ENCODE measurements around the gene ACSS1. TPM values are rescaled to one million over a fixed set of nuclear protein-coding genes. Genes with fewer than 3 reads are reported as not detected.

The ACSS1 gene
- total RNA-seq, 1 experiment from 2014 or later = 12.8 TPM

DNA sequence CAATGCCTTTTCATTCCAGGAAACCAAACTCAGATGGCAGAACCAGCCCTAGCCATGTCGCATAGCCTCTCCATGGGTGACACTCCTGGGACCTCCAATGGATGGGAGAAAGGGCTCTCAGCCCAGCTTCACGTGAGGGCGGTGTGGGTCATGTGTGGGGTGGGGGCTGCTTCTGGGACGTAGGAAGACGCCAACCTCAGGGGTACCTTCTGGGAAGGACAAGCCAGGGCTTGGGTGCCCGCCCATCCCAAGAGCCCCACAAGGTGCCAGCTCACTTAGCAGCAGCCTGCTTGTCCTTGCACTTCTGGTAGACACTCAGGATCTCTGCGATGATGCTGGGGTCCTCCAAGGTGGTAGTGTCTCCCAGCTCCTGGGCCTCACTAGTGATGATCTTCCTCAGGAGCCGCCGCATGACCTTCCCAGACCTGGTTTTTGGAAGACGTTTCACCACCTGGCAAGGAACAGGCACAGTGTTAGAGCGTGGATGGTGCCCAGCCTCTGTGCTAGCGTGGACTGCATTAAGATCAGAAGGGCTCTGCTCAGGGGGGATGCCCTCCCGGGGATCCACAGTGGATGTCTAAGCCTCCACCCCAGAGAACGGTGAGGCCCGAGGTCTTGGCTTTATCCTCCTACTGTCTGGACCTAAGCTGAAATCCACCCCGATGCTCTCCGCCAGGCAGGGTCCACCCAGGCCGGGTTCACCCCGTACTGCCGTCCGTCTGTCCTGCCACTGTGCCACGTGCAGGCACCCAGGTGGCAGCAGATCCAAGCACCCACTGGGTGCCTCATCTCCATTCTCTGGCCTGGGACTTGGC lies 50.2 kb downstream of the ACSS1 start:
- POLR2A ChIA-PET (ENCODE audit: unreplicated experiment) = no interaction called here

DNA sequence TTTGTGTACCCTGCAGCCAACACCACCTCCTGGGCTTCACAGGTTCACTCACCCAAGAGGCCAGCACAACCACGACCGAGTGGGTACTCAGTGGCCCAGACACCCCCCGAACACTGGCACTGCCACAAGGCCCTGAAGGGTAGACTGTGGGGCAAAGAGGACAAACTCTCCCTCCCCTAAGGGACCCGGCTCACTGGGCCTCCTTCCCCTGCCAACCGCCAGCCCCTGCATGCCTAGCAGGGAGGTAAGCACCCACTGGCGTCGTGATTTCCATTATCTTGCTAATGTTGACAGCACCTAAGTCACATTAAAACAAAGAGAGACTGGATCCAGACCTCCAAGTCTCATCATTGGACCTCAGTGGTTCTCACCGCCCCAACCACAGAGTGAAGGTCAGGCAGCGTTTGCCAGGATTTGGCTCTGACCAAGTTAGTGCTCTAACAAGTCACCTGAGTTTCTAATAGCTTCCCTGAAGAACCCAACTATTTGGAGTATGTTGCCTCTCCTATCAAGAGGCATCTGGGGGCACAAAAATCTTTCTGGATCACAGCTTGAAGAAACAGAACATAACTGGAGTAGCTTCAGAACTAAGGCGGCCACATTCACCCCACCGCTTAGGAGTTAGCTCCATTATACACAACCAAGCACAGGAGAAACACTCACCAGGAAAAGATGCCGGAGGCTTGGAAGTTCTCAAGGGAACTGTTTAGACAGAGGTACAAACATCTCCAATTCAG lies 51.3 kb downstream of the ACSS1 start:
- Histone ChIP-seq H4K20me1 (ENCODE audit: insufficient read depth) (no peaks in the 10 kb centered on the region), H3K36me3 (ENCODE audit: low read depth) (0 out of 2 replicates have a peak, but pooled peaks cover 9% of the 10 kb centered on the region), H3K9me2 (ENCODE audit: insufficient read depth) (no peaks in the 10 kb centered on the region), H3K4me3 (no peak overlapping the region), H3K27me3 (ENCODE audit: insufficient read depth, low read depth) (no peaks in the 10 kb centered on the region), H3K9me3 (ENCODE audit: insufficient read depth, low read depth) (peaks cover 13% of the 10 kb centered on the region; the same call in 1 of the 2 replicates), H3K79me2 (ENCODE audit: low read depth) (no peaks in the 10 kb centered on the region), H3K4me1 (replicated peaks; ENCODE audit: insufficient read depth) (no peaks in the 10 kb centered on the region; the same call in 1 of the 2 replicates), H3K4me2 (no peak overlapping the region), H3F3A (ENCODE audit: insufficient read depth, low read depth) (peaks cover 5% of the 10 kb centered on the region; the same call in 1 of the 2 replicates), H3K27ac (no peak overlapping the region), H2AFZ (no peak overlapping the region)
- intact Hi-C loops (cut with micrococcal nuclease; ENCODE audit: unreplicated experiment) = no loop called here
- POLR2A ChIA-PET (ENCODE audit: unreplicated experiment) = no interaction called here
- BruUV-seq (replicated peaks) = no TSS peak
- TF ChIP-seq, protein P1, sequence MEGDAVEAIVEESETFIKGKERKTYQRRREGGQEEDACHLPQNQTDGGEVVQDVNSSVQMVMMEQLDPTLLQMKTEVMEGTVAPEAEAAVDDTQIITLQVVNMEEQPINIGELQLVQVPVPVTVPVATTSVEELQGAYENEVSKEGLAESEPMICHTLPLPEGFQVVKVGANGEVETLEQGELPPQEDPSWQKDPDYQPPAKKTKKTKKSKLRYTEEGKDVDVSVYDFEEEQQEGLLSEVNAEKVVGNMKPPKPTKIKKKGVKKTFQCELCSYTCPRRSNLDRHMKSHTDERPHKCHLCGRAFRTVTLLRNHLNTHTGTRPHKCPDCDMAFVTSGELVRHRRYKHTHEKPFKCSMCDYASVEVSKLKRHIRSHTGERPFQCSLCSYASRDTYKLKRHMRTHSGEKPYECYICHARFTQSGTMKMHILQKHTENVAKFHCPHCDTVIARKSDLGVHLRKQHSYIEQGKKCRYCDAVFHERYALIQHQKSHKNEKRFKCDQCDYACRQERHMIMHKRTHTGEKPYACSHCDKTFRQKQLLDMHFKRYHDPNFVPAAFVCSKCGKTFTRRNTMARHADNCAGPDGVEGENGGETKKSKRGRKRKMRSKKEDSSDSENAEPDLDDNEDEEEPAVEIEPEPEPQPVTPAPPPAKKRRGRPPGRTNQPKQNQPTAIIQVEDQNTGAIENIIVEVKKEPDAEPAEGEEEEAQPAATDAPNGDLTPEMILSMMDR (conservative IDR thresholded peaks at IDR 0.05) = no peak
- TF ChIP-seq EZH2 (IDR thresholded peaks at IDR 0.05; ENCODE audit: low read depth) = no peak
- CTCF ChIA-PET = no interaction called here
- no peak for DNase-seq

More for the DNA sequence above, 50.2 kb downstream of the ACSS1 start:
- Histone ChIP-seq H3K36me3 (ENCODE audit: low read depth) (0 out of 2 replicates have a peak, but pooled peaks cover 8% of the 10 kb centered on the region), H3K9me2 (ENCODE audit: insufficient read depth) (no peaks in the 10 kb centered on the region), H3K4me1 (replicated peaks; ENCODE audit: insufficient read depth) (no peaks in the 10 kb centered on the region; the same call in 1 of the 2 replicates), H3K4me2 (no peak overlapping the region), H3K27me3 (ENCODE audit: insufficient read depth, low read depth) (no peaks in the 10 kb centered on the region), H3K9me3 (ENCODE audit: insufficient read depth, low read depth) (peaks cover 9% of the 10 kb centered on the region; the same call in 1 of the 2 replicates), H4K20me1 (ENCODE audit: insufficient read depth) (no peaks in the 10 kb centered on the region), H3F3A (ENCODE audit: insufficient read depth, low read depth) (0 out of 2 replicates have a peak, but pooled peaks cover 4% of the 10 kb centered on the region), H3K27ac (no peak overlapping the region), H2AFZ (no peak overlapping the region), H3K79me2 (ENCODE audit: low read depth) (no peaks in the 10 kb centered on the region), H3K4me3 (no peak overlapping the region)
- intact Hi-C loops (cut with micrococcal nuclease; ENCODE audit: unreplicated experiment) = no loop called here
- DNase-seq = no peak
- TF ChIP-seq, protein P1 (conservative IDR thresholded peaks at IDR 0.05) = no peak
- no peak for TF ChIP-seq EZH2 (IDR thresholded peaks at IDR 0.05; ENCODE audit: low read depth)
- CTCF ChIA-PET = no interaction called here
- no TSS peak for BruUV-seq (replicated peaks)

DNA sequence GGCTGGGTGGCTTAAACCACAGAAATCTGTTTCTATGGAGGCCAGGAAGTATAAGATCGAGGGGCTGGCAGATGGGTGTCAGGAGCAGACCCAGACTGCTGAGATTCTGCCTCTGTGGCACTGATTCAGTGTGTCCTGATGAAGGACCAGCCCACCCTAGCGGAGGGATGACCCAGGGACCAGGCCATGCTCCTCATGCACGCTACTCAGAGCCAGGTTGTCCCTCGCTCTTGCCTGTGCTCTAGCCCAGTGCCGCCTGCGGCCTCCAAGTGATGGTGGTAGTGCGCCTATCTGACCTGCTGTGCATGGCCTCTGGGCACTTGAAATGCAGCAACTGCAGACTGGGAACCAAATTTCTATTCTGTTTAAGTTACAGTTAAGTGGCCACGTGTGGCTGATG lies 52.3 kb downstream of the ACSS1 start:
- no TSS peak for BruUV-seq (replicated peaks)
- H3K79me2 ChIP-seq (ENCODE audit: low read depth) = no peaks in the 10 kb centered on the region
- 0 out of 2 replicates have a peak, but pooled peaks cover 9% of the 10 kb centered on the region for H3K36me3 ChIP-seq (ENCODE audit: low read depth)
- no peaks in the 10 kb centered on the region for H3K9me2 ChIP-seq (ENCODE audit: insufficient read depth)
- TF ChIP-seq, protein P1 (conservative IDR thresholded peaks at IDR 0.05) = no peak
- TF ChIP-seq EZH2 (IDR thresholded peaks at IDR 0.05; ENCODE audit: low read depth) = no peak
- DNase-seq = no peak
- no peak overlapping the region for H3K27ac ChIP-seq
- intact Hi-C loops (cut with micrococcal nuclease; ENCODE audit: unreplicated experiment) = no loop called here
- H3K9me3 ChIP-seq (ENCODE audit: insufficient read depth, low read depth) = peaks cover 13% of the 10 kb centered on the region; the same call in 1 of the 2 replicates
- H2AFZ ChIP-seq = no peak overlapping the region
- peaks cover 14% of the 10 kb centered on the region for H3F3A ChIP-seq (ENCODE audit: insufficient read depth, low read depth)
- H3K4me2 ChIP-seq = no peak overlapping the region
- H3K4me3 ChIP-seq = no peak overlapping the region
- H4K20me1 ChIP-seq (ENCODE audit: insufficient read depth) = no peaks in the 10 kb centered on the region
- H3K27me3 ChIP-seq (ENCODE audit: insufficient read depth, low read depth) = no peaks in the 10 kb centered on the region
- POLR2A ChIA-PET (ENCODE audit: unreplicated experiment) = no interaction called here
- CTCF ChIA-PET = no interaction called here
- peaks cover 4% of the 10 kb centered on the region for H3K4me1 ChIP-seq (replicated peaks; ENCODE audit: insufficient read depth)
